Activated CD8-positive, alpha-beta memory T cell treated with anti-CD3 and anti-CD28 coated beads, Interleukin-2, amount 50 U/mL, for 4 hours (primary cell): ENCODE results near the gene B4GALNT2.
"Not testable (repeated sequence)": the region's sequence is repeated elsewhere in the genome, so short reads cannot be mapped to it uniquely, and the experiment has no call there.

Source experiments
- DNase-seq: peaks from one replicate; pipeline ENCODE4 v3.0.0-alpha.2; 2020

The B4GALNT2 gene

GRCh38 chr17:49132699-49133364, at the start of gene B4GALNT2:
Gene B4GALNT2 (plus strand): TSS chr17:49132769. CDS start chr17:49132793, 24 bp downstream.
- DNase-seq, result no peak

- DNase-seq, result not testable (repeated sequence)
Measured at GRCh38 chr17:49085046-49085445, 47.5 kb upstream of the B4GALNT2 start.

GRCh38 chr17:49085565-49086315, 46.8 kb upstream of the B4GALNT2 start:
- no peak for DNase-seq

- no peak for DNase-seq
Measured at GRCh38 chr17:49086316-49086605, 46.3 kb upstream of the B4GALNT2 start.

- DNase-seq, result no peak
Measured at GRCh38 chr17:49086649-49087048, 45.9 kb upstream of the B4GALNT2 start.

GRCh38 chr17:49089094-49089493, 43.5 kb upstream of the B4GALNT2 start:
- no peak for DNase-seq

GRCh38 chr17:49090878-49091594, 41.5 kb upstream of the B4GALNT2 start:
- no peak for DNase-seq

- DNase-seq, result no peak
Measured at GRCh38 chr17:49093131-49093530, 39.4 kb upstream of the B4GALNT2 start.

- DNase-seq, result no peak
Measured at GRCh38 chr17:49100601-49101000, 32.0 kb upstream of the B4GALNT2 start.

GRCh38 chr17:49101054-49101534, 31.5 kb upstream of the B4GALNT2 start:
- no peak for DNase-seq

GRCh38 chr17:49103360-49103759, 29.2 kb upstream of the B4GALNT2 start:
- DNase-seq, result not testable (repeated sequence)

GRCh38 chr17:49104511-49105074, 28.0 kb upstream of the B4GALNT2 start:
- no peak for DNase-seq

- DNase-seq, result no peak
Measured at GRCh38 chr17:49106321-49107210, 26.0 kb upstream of the B4GALNT2 start.

- no peak for DNase-seq
Measured at GRCh38 chr17:49107211-49107557, 25.4 kb upstream of the B4GALNT2 start.

GRCh38 chr17:49108318-49108717, 24.3 kb upstream of the B4GALNT2 start:
- DNase-seq, result no peak

- no peak for DNase-seq
Measured at GRCh38 chr17:49110509-49110908, 22.1 kb upstream of the B4GALNT2 start.

- DNase-seq, result no peak
Measured at GRCh38 chr17:49111934-49112333, 20.6 kb upstream of the B4GALNT2 start.

GRCh38 chr17:49112936-49113335, 19.6 kb upstream of the B4GALNT2 start:
- DNase-seq, result no peak

GRCh38 chr17:49114703-49115102, 17.9 kb upstream of the B4GALNT2 start:
- DNase-seq, result no peak

GRCh38 chr17:49117587-49118230, 14.9 kb upstream of the B4GALNT2 start:
- DNase-seq, result no peak

- DNase-seq, result no peak
Measured at GRCh38 chr17:49120166-49120565, 12.4 kb upstream of the B4GALNT2 start.

- DNase-seq, result no peak
Measured at GRCh38 chr17:49121696-49122292, 10.8 kb upstream of the B4GALNT2 start.
